RWPE2 (cell line): ENCODE measurements around the gene RAD52.

Experiments
- ATAC-seq: fragments of 200-7000 bp; cut with Tn5 transposase; 3 replicates; pipeline ENCODE4 v1.9.1; 2021; ENCODE audit warnings: low read depth
- DNase-seq: peaks from one replicate; pipeline ENCODE4 v3.0.0-alpha.2; 2020; ENCODE audit warnings: low spot score
- H3K27ac ChIP-seq: fragments of 450-650 bp; 2 replicates; pipeline ENCODE4 v1.5.1; 2017; ENCODE audit warnings: mild to moderate bottlenecking; ENCODE audit not compliant: poor library complexity, severe bottlenecking
- H3K27me3 ChIP-seq: fragments of 250-450 bp; sonication (Bioruptor Pico); 2 replicates; pipeline ENCODE4 v1.5.1; 2021; ENCODE audit warnings: mild to moderate bottlenecking, moderate library complexity; ENCODE audit not compliant: insufficient read depth, poor library complexity, severe bottlenecking
- H3K36me3 ChIP-seq: fragments of 250-450 bp; sonication (Bioruptor Pico); 2 replicates; pipeline ENCODE4 v1.5.1; 2020; ENCODE audit warnings: low read depth, mild to moderate bottlenecking, moderate library complexity
- H3K4me1 ChIP-seq: fragments of 250-450 bp; sonication (Bioruptor Pico); 2 replicates; pipeline ENCODE4 v1.5.1; 2021; ENCODE audit warnings: mild to moderate bottlenecking, moderate library complexity; ENCODE audit not compliant: insufficient read depth, poor library complexity, severe bottlenecking
- H3K4me3 ChIP-seq: fragments of 250-450 bp; sonication (Bioruptor Pico); 2 replicates; pipeline ENCODE4 v1.5.1; 2021; ENCODE audit warnings: mild to moderate bottlenecking, moderate library complexity; ENCODE audit not compliant: severe bottlenecking
- H3K9me3 ChIP-seq: fragments of 250-450 bp; sonication (Bioruptor Pico); 2 replicates; pipeline ENCODE4 v1.5.1; 2021; ENCODE audit warnings: mild to moderate bottlenecking, moderate library complexity; ENCODE audit not compliant: severe bottlenecking
- TF ChIP-seq, protein P1 (sequence below): fragments of 450-650 bp; IDR thresholded peaks from one replicate; pipeline ENCODE4 v1.5.1; 2017; ENCODE audit warnings: mild to moderate bottlenecking, moderate library complexity; ENCODE audit not compliant: poor library complexity, severe bottlenecking

Gene RAD52

DNA sequence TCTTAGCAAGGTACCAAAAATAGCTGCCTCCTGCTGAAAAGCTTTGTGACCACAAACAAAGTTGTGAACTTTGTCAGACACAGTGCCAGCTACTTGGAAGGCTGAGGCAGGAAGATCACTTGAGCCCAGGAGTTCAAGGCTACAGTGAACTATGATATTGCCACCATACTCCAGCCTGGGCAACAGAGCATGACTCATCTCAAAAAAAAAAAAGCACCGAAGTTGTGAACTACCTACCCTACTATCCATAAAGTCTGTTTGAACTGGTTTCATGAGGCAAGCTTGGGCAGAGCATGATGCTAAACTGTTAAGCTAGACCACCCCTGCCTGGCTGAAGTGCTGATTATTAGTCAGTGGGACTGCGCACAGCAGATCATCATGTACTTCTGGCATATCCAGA is 75.5 kb downstream of the RAD52 start:
- no peak overlapping the region for H3K27ac ChIP-seq
- H3K4me3 ChIP-seq = no peak overlapping the region
- TF ChIP-seq, protein P1, sequence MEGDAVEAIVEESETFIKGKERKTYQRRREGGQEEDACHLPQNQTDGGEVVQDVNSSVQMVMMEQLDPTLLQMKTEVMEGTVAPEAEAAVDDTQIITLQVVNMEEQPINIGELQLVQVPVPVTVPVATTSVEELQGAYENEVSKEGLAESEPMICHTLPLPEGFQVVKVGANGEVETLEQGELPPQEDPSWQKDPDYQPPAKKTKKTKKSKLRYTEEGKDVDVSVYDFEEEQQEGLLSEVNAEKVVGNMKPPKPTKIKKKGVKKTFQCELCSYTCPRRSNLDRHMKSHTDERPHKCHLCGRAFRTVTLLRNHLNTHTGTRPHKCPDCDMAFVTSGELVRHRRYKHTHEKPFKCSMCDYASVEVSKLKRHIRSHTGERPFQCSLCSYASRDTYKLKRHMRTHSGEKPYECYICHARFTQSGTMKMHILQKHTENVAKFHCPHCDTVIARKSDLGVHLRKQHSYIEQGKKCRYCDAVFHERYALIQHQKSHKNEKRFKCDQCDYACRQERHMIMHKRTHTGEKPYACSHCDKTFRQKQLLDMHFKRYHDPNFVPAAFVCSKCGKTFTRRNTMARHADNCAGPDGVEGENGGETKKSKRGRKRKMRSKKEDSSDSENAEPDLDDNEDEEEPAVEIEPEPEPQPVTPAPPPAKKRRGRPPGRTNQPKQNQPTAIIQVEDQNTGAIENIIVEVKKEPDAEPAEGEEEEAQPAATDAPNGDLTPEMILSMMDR = no peak
- H3K9me3 ChIP-seq = no peaks in the 10 kb centered on the region
- H3K36me3 ChIP-seq = peaks cover 93% of the 10 kb centered on the region
- H3K4me1 ChIP-seq = peaks cover 5% of the 10 kb centered on the region
- DNase-seq (no peak), ATAC-seq (peak; percentile 31; the same call in 1 of the 3 replicates)
- no peaks in the 10 kb centered on the region for H3K27me3 ChIP-seq

DNA sequence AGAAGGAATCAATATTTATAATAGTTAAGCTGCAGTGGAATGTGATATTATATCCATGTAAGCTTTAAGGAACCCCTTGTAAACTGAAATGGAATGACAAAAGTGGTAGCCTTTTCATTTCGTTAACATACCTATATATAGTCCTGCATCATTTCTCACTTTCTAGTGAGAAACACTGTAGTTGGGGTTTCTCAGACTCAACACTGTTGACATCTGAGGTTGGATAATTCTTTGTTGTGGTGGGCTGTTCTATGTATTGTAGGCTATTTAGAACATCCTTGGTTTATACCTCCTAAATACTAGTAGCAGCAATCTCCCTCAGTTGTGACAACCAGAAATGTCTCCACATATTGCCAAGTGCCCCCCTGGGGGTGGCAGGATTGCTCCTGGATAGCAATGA is 79.1 kb downstream of the RAD52 start:
- ATAC-seq = no peak
- DNase-seq = no peak
- peaks cover 99% of the 10 kb centered on the region for H3K36me3 ChIP-seq

DNA sequence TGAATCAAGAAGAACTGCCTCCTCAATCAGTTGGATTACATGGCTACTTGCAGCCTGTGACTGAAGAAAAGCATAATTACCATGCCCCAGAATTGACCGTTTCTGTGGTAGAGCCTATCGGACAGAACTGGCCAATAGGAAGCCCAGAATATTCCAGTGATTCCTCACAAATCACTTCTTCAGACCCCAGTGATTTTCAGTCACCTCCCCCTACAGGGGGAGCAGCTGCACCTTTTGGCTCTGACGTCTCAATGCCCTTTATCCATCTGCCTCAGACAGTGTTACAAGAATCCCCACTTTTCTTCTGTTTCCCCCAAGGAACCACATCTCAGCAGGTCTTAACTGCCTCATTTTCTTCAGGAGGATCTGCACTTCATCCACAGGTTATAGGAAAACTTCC is 80.8 kb downstream of the RAD52 start:
- DNase-seq = no peak

More for the DNA sequence above, 79.1 kb downstream of the RAD52 start:
- TF ChIP-seq, protein P1 = no peak
- peaks cover 5% of the 10 kb centered on the region for H3K4me1 ChIP-seq
- H3K4me3 ChIP-seq = no peak overlapping the region
- H3K27me3 ChIP-seq = no peaks in the 10 kb centered on the region
- H3K9me3 ChIP-seq = no peaks in the 10 kb centered on the region
- no peak overlapping the region for H3K27ac ChIP-seq

DNA sequence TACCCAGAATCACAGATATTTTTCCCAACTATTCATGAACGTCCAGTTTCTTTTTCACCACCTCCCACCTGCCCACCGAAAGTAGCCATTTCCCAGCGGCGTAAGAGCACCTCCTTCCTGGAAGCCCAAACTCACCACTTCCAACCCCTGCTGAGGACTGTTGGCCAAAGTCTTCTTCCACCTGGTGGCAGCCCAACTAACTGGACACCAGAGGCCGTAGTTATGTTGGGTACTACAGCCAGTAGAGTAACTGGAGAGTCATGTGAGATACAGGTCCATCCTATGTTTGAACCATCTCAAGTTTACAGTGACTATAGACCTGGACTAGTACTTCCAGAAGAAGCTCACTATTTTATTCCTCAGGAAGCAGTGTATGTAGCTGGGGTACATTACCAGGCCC is 81.6 kb downstream of the RAD52 start:
- Histone ChIP-seq H3K27me3 (no peaks in the 10 kb centered on the region), H3K27ac (no peak overlapping the region), H3K36me3 (peaks cover 97% of the 10 kb centered on the region), H3K4me1 (no peaks in the 10 kb centered on the region), H3K9me3 (no peaks in the 10 kb centered on the region), H3K4me3 (no peak overlapping the region)
- DNase-seq (no peak), ATAC-seq (no peak; the same call in 2 of the 3 replicates)
- TF ChIP-seq, protein P1 = no peak

More for the DNA sequence above, 80.8 kb downstream of the RAD52 start:
- H3K36me3 ChIP-seq = peaks cover 97% of the 10 kb centered on the region
- H3K27me3 ChIP-seq = no peaks in the 10 kb centered on the region
- peaks cover 5% of the 10 kb centered on the region for H3K4me1 ChIP-seq
- H3K27ac ChIP-seq = no peak overlapping the region
- TF ChIP-seq, protein P1 = peak; percentile 21
- no peaks in the 10 kb centered on the region for H3K9me3 ChIP-seq
- no peak overlapping the region for H3K4me3 ChIP-seq
- no peak for ATAC-seq

DNA sequence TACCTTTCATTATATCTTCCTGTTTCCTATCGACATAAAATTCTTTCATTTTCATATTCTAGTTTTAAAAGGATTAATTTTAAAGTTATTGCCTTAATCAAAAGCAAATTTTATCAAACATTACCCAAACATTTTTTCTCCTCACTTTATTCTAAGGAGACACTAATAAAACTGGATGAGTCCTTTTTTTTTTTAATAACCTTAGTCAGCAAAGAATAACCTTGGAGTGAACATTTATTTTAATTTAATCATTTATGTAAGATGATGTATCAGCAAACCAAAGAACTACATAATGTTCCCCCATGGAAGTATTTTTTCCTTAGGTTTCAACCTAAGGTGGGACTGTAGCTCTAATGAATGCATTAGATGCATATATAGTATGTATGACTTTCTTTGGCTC is 83.9 kb downstream of the RAD52 start:
- peaks cover 4% of the 10 kb centered on the region for H3K4me1 ChIP-seq
- H3K27ac ChIP-seq = no peak overlapping the region
- no peak for ATAC-seq
- TF ChIP-seq, protein P1 = no peak
- H3K27me3 ChIP-seq = no peaks in the 10 kb centered on the region
- H3K36me3 ChIP-seq = peaks cover 96% of the 10 kb centered on the region
- no peaks in the 10 kb centered on the region for H3K9me3 ChIP-seq
- H3K4me3 ChIP-seq = no peak overlapping the region
- DNase-seq = no peak
